Measurements from ENCODE around the gene CLDN5.
"Not testable (repeated sequence)": the region's sequence is repeated elsewhere in the genome, so short reads cannot be mapped to it uniquely, and the experiment has no call there.

Gene CLDN5

DNA sequence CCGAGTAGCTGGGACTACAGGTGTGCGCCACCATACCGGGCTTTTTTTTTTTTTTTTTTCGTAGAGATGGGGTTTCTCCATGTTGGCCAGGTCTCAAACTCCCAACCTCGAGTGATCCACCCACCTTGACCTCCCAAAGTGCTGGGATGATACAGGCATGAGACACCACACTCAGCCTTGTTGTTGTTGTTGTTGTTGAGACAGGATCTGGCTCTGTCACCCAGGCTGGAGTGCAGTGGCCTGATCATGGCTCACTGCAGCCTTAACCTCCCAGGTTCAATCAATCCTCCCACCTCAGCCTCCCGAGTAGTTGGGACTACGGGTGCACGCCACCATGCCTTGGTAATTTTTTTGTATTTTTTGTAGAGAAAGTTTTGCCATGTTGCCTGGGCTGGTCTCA is 23.4 kb upstream of the CLDN5 start:
- DNase-seq: no peak

- no peak for DNase-seq
Observed at GRCh38 chr22:19546680-19547079, 22.5 kb upstream of the CLDN5 start.

GRCh38 chr22:19545935-19546207 is 21.7 kb upstream of the CLDN5 start:
- no peak for DNase-seq

DNA sequence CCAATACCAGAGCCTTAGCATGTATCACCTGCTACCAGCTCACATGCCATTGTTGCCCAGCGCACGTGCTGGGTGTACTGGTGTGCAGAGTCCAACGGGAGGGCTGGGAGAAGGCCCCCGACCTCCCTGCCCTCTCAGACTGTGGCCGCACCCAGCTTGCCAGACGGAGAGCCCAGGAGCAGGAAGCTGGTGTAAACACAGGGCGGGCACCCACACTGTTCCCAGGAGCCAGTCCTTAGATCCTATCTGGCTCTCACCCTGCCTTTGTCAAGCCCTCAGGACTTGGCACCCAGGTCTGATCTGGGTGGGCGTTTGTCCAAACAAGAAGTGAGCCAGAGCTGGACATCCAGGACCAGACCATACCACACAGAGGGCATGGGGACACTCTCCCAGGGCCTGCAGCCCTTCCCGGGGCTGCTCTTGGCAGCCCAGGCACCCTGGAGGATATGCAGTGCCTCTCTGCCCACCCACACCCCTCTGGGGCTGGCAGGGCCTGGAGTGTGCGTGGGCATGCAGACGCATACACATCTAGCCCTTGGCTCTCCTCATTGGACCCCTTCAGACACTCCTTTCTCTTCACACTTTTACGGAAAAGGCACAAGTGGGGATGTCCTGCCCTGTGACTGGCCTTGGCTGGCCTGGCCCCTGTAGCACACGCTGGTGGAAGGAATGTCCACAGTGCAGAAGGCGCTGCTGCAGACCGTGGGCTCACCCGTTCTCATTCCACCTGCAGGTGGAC is 19.9 kb upstream of the CLDN5 start:
- no peak for DNase-seq

- DNase-seq: no peak
Observed at GRCh38 chr22:19540394-19540793, 16.2 kb upstream of the CLDN5 start.

- DNase-seq: no peak
Observed at GRCh38 chr22:19537941-19538488, 13.8 kb upstream of the CLDN5 start.

DNA sequence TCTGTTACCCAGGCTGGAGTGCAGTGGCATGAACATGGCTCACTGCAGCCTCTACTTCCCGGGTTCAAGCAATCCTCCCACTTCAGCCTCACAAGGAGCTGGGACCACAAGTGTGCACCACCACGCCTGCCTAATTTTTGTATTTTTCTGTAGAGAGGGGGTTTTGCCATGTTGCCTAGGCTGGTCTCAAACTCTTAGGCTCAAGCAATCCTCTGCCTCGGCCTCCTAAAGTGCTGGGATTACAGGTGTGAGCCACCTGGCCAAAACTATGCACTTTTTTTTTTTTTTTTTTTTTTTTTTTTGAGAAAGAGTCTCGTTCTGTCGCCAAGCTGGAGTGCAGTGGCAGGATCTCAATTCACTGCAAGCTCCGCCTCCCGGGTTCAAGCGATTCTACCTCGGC is 12.4 kb upstream of the CLDN5 start:
- no peak for DNase-seq

DNA sequence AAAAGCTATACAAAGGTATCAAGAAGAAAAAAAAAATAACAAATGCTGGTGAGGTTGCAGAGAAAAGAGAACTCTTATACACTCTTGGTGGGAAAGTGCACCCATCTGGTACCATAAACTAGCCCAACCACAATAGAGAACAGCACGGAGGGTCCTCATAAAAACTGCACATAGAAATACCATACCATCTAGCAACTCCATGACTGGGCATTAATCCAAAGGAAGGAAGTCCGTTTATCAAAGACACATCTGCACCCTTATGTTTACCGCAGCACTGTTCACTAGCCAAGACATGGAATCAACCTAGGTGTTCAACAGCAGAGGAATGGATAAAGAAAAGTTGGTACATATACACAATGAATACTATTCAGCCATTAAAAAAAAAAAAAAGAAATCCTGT is 10.8 kb upstream of the CLDN5 start:
- no peak for DNase-seq

DNA sequence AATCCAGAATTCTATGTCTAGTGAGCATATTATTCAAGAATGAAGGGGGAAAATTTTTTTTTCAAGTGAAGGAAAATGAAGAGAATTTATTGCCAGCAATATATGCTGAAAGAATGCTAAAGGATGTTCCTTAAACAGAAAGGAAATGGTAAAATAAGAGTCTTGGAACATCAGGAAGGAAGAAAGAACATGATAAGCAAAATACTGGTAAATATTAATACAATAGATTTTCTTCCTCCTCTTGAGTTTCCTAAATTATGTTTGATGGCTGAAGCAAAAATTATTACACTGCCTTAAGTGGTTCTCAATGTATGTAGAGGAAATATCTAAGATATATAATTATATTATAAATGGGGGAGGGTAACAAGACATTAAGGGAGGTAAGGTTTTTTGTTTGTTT is 9.6 kb upstream of the CLDN5 start:
- no peak for DNase-seq

DNA sequence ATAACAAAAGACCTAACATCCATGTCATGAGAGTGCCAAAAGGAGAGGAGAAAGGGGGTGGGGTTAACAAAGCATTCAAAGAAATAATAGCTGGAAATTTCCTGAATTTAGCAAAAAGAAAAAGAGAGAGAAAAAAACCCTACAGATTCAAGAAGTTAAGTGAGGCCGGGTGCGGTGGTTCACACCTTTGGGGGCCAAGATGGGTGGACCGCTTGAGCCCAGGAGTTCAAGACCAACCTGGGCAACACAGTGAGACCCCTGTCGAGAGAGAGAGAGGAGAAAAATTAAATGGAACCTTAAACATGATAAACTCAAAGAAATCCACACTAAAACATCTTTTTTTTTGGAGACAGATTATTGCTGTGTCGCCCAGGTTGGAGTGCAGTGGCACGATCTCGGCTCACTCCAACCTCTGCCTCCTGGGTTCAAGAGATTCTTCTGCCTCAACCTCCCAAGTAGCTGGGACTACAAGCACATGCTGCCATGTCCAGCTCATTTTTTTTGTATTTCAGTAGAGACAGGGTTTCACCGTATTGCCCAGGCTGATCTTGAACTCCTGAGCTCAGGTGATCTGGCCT is 8.9 kb upstream of the CLDN5 start:
- DNase-seq: no peak

DNA sequence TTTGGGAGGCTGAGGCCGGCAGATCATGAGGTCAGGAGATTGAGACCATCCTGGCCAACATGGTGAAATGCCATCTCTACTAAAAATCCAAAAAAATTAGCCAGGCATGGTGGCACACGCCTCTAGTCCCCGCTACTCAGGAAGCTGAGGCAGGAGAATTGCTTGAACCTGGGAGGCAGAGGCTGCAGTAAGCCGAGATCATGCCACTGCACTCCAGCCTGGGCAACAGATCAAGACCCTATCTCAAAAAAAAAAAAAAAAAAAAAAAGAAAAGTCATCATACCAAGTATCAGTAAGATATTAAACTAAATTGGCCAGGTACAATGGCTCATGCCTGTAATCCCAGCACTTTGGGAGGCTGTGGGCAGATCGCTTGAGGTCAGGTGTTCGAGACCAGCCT is 7.1 kb upstream of the CLDN5 start:
- not testable (repeated sequence) for DNase-seq

DNA sequence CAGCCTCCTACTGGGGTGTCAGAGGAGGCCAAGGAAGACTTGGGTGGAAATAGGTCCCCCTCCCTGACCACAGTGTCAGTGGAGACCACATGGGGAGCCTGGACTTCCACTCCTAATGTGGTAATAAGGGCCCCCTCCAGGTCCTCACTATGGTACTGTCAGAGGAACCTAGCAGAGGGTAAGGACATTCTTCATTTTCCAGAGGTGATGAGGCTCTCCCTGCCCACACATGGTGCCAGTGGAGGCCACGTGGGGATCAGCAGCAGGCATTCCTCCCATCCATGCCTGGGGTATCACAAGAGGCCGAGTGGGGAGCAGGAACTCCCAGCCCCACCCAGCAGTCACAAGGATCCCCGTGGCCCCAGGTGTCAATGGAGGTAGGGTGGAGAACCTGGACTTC is 6.5 kb upstream of the CLDN5 start:
- DNase-seq: no peak

- DNase-seq: no peak
Observed at GRCh38 chr22:19529811-19530210, 5.6 kb upstream of the CLDN5 start.

- DNase-seq: no peak
Observed at GRCh38 chr22:19527861-19528417, 3.7 kb upstream of the CLDN5 start.

GRCh38 chr22:19527321-19527721 is 3.1 kb upstream of the CLDN5 start:
- no peak for DNase-seq

DNA sequence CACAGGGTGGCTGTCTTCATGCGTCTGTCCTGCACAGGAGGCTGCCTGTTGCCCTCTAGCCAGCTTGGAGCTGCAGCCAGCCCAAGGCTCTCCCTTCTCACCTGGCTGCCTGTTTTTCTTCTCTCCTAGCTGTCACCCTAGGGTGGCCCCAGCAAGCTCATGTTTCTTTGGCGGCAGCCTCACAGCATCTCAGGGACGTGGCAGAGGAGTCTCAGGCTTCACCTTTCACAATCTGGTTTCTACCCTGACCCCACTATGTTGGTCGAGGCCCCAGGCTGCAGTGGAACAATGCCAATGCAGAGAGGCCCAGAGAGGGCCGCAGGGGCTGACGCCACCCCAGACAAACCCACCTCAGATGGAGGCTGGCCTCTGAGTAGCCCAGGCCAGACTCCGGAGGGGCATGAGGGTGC is 2.5 kb upstream of the CLDN5 start:
- DNase-seq: no peak

- DNase-seq: no peak
Observed at GRCh38 chr22:19526076-19526701, 2.0 kb upstream of the CLDN5 start.

GRCh38 chr22:19525666-19526065 is 1.5 kb upstream of the CLDN5 start:
- no peak for DNase-seq

GRCh38 chr22:19525116-19525660 is 978 bp upstream of the CLDN5 start:
- DNase-seq: no peak

DNA sequence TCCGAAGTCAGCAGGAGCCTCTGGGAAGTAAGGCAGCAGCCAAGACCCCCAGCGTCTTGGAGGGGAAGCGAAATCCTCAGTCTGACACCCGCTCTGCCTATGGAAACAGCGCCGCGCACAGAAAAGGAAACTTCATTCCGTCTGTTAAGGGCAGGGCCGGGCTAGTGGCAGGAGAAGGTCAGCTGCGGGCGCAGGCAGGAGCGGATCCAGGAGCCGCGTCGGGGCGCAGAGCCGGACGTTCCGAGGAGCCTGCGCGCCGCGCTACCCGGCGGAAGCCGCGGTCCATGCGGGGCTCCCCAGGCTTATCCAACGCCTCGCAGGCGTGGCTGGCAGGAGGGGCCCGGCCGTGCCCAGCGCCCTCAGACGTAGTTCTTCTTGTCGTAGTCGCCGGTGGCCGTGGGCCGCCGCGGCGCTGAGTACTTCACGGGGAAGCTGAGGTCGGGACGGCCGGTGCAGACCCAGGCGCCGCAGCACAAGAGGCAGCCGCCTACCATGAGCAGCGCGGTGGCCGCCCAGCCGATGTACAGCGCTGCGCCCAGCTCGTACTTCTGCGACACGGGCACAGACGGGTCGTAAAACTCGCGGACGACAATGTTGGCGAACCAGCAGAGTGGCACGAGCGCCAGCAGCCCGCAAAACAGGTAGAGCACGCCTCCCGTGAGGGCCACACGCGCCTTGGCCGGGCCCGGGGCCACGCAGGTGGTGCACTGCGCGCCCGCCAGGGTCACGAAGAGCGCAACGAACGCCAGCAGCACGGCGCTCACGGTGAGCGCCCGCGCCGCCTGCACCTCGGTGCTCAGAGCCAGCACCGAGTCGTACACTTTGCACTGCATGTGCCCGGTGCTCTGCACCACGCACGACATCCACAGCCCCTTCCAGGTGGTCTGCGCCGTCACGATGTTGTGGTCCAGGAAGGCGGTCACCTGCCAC is 705 bp downstream of the CLDN5 start:
- DNase-seq: no peak

GRCh38 chr22:19522881-19523239 is 1.4 kb downstream of the CLDN5 start:
- DNase-seq: no peak

DNA sequence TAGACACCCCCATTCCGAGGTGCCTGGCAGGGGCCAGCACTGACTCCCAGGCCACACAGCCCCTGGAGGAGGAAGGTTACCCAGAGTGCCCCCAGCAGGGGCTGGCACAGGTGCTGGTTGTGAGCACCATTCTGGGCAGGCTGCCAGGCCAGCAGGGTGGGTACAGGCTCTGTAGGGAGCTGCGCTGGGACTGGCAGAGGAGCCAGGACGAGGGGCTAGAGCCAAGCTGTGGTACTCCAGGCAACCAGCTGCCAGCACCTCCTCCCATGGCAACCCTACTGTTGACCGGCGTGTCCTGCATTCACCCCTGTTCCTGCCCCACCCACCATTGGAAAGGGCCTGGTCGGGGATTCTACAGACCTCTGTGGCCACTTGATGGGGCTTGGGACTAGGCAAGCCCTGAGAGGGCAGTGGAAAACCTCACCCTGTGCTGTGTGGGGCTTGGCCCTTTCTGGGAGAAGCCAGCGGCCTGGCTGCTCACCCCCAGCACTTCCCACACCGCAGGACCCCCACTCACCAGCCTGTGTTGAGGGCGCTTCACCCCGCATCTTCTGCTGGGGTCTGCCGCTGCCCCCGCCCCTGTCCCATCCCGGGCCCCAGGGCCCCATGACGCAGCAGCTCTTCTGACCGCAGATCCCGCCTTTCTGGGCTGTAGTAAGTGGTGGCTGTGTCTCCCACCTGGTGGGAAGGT is 1.9 kb downstream of the CLDN5 start:
- peak; percentile 51 for DNase-seq

Measured in NCI-H1417 treated with DMSO at 0.1 percent for 48 hours (cell line).